Dermis microvascular lymphatic vessel endothelial cell (primary cell): ENCODE data around the gene MYO1F. TPM values are rescaled to one million over a fixed set of nuclear protein-coding genes. Genes with fewer than 3 reads are reported as not detected.

Experiments
- DNase-seq, 2 donors: peaks; one replicate each; pipeline versions ENCODE4 v3.0.0 to v3.0.0-alpha.2; 2010; ENCODE audit warnings: low read depth in 2 of 2
- total RNA-seq: library from RNA; depleted of rRNA; stranded (reverse); fragments of >200 nt; gene quantifications from 2 replicates; pipeline ENCODE4 v1.2.1, GENCODE V29; 2014

The MYO1F gene
- total RNA-seq, 1 donor from 2014 or later: 0.13 TPM

GRCh38 chr19:8494158-8494557, 83.1 kb downstream of the MYO1F start:
- no peak for DNase-seq

DNA sequence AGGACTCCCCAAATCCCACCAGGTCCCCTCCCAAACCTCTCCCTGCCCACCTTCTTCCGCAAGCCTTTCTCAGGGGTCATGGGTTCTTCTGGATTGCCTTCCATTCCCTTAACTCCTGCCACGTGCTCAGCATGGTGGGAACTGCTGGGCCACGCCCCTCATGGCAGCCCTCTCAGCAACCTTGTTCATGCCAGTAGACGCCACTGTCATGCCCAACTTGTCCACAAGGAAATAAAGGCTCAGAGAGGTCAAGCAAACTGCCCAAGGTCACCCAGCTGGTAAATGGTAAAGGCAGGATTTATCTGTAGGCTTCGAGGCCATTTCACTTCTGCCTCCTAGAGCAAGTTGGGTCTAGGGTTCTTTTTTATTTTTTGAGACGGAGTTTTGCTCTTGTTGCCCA, 85.7 kb downstream of the MYO1F start:
- no peak for DNase-seq

DNA sequence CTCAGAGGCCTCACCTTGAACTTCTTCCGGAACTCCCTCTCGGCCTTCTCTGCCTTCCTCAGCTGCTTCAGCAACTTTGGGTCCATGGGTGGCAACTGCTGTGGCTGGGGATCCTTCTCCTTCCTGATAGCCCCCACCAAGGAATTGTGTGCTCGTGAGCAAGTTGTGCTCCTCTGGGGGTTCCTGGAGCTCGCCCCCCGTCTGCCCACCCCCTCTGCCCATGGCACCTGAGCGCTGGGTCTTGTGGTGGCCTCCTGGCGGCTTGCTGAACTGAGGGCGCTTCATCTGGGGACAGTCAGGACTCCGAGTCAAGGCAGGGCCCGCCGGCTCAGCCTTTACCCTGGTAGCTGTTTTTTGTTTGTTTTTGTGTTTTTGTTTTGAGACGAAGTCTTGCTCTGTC, 86.4 kb downstream of the MYO1F start:
- DNase-seq: no peak

DNA sequence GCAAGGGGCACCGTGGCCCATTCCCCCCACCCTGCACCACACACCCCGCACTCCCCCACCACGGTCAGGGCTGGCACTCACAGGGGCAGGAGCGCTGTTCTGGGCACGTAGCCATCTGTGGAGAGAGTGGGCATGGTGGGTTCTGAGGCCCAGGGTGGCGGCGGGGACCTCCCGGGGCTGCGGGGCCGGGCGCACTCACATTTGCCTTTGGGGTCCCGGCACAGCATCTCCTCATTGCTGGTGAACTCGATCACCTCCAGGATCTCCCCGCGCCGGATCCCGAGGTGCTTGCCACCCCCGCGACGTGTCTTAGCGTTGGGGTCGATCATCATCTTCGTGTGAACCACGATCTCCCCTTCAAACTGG, 86.9 kb downstream of the MYO1F start:
- DNase-seq: no peak

- no peak for DNase-seq
These were observed 87.5 kb downstream of the MYO1F start for GRCh38 chr19:8489561-8490394.

GRCh38 chr19:8488365-8488764, 88.9 kb downstream of the MYO1F start:
- DNase-seq: no peak

DNA sequence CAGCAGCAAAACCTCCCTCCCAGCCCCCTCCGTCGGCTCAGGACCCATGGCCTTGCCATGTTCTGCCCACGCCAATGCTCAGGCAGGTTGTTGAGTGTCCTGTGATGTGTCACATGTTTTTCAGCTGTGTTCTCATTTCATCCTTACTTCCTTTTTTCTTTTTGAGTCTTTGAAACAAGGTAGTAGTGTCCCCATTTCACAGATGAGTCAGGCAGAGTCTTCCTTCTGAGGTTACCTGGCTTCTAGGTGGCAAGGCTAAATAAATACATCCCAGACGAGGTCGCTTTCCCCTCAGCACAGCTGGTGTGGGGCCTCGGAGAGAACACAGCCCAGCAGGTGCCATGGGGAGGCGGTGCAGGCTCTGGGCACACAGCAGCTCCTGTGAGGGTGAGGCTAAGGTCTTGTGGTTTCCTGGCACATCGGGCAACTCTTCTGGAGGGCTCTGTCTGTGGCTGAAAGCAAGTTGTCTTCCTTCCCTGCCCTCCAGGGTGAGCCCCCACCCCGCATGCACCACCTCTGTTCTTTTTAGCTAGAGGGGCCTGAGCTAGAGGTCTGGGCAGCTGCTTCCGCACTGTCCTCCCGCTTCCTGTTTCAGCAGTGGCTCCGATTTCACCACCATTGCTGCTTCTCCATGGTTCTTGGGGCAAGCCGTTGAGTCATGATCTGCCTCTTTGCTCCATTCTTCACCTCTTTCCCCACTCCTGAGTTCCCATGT, 89.9 kb downstream of the MYO1F start:
- DNase-seq: no peak

DNA sequence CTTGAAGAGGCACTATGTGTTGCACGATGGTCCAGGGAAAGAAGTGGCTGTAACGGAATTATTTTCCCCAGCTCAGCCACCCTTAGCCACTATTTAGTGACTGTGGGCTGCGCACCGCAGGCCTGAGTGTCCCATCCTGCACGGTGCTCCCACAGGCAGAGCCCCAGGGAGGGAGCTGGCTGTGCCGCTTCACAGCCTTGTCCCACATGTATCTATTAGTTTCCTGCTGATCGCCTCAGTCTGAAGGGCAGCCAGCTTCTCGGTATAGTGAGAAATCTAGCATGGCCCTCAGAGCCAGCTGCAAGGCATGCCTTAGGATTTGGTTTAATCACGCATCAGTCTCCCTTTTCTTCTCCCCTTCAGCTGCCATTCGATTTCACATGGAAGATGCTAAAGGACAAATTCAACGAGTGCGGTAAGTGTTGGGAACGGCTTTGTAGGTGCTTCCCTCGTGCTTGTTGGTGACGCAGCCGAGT, 90.5 kb downstream of the MYO1F start:
- DNase-seq: no peak

DNA sequence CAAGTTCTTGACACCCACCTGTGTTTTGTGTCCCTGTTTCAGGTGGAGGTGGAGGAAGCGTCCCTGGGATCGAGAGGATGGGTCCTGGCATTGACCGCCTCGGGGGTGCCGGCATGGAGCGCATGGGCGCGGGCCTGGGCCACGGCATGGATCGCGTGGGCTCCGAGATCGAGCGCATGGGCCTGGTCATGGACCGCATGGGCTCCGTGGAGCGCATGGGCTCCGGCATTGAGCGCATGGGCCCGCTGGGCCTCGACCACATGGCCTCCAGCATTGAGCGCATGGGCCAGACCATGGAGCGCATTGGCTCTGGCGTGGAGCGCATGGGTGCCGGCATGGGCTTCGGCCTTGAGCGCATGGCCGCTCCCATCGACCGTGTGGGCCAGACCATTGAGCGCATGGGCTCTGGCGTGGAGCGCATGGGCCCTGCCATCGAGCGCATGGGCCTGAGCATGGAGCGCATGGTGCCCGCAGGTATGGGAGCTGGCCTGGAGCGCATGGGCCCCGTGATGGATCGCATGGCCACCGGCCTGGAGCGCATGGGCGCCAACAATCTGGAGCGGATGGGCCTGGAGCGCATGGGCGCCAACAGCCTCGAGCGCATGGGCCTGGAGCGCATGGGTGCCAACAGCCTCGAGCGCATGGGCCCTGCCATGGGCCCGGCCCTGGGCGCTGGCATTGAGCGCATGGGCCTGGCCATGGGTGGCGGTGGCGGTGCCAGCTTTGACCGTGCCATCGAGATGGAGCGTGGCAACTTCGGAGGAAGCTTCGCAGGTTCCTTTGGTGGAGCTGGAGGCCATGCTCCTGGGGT, 91.5 kb downstream of the MYO1F start:
- no peak for DNase-seq

DNA sequence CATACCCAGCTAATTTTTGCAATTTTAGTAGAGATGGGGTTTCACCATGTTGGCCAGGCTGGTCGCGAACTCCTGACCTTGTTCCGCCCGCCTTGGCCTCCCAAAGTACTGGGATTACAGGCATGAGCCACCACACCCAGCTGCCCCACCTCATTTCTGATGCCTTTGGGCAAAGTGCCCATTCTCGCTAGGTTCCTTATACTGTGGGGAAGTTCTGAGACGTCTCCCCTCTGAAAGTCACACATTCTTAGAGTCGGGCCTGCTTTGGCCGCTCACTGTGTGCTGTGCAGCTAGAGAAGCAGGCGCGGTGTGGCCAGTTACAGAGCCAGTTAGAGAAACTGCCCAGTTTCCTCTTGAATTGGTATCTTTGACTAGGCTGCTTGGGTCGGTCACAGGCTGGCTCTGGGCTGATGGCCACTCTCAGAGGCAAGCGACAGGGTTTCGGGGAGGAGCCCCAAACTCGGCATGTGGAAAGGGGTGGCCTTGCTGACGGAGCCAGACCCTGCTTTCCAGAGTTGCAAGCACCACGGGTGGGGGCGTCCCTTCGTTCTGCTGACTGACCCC, 92.8 kb downstream of the MYO1F start:
- DNase-seq: no peak

GRCh38 chr19:8483165-8483564, 94.1 kb downstream of the MYO1F start:
- no peak for DNase-seq

- DNase-seq: no peak
These were observed 94.5 kb downstream of the MYO1F start for GRCh38 chr19:8482696-8483095.

GRCh38 chr19:8481616-8482015, 95.6 kb downstream of the MYO1F start:
- no peak for DNase-seq

DNA sequence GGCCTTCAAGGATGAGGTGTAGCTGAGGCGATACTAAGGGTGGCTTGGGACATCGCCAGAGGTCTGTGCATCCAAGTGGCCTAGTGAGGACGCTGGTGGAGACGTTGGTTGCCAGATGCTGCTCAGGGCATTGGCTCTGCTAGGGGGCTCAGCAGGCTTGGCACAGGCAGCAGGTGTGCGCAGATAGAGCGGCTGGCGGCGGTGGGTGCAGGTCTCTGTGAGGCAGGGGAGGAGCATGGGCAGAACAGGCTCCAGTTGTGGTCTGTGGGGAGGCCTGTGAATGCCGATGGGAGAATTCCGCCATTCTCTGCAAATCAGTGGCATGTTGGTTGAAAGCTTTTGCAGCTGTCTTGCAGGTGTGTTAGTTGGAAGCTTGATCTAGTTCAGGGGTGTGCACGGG, 96.0 kb downstream of the MYO1F start:
- DNase-seq: no peak

- no peak for DNase-seq
These were observed 98.6 kb downstream of the MYO1F start for GRCh38 chr19:8478598-8478997.

DNA sequence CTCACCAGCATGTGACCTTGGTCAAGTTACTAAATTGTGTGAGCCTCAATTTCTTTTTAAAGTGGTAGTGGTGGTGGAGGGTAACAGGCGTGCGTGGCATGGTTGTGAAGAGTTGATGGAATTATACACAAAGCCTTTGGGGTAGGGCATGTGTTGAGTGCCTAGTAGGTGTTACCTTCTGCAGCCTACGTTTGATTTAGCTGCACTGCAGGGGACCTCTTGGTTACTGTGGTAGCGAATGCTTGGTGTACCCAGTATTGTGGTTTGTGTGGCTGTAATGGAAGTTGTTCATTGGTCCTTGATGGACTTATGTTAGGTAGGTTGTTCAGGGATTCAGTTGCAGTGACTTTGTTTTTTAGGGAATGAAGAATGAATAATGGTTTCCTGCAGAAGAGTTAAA, 99.4 kb downstream of the MYO1F start:
- DNase-seq: no peak

GRCh38 chr19:8476524-8476923, 100.7 kb downstream of the MYO1F start:
- DNase-seq: no peak

DNA sequence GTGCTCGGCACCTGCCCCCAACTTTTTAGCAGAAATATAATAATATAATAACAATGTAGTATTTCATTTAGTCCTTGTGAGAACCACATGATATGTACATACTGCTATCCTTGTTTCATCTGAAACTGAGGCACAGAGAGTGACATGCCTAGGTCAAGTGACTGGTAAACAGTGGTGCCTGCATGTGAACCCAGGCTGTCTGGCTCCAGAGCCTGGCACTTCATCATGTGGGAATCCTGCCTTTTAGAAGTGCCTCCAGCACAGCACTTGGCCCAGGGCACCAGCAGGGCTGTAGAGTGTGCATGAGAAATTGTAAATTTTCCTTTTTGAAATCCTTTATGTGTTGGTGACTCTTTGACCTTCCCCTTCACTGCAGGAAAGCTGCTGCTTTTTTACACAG, 102.2 kb downstream of the MYO1F start:
- DNase-seq: no peak

- DNase-seq: no peak
These were observed 103.4 kb downstream of the MYO1F start for GRCh38 chr19:8473648-8474476.
